CD4-positive, alpha-beta T cell treated with Interferon alpha-2 for 1 hour (primary cell): ENCODE data around the gene C11orf58.

Source experiments
- DNase-seq, 2 donors: peaks; one replicate each; pipeline ENCODE4 v3.0.0-alpha.2; 2020 to 2022

The C11orf58 gene

GRCh38 chr11:16805938-16806337 lies 67.5 kb downstream of the C11orf58 start:
- DNase-seq, result no peak

- DNase-seq, result no peak
These were observed 68.3 kb downstream of the C11orf58 start for GRCh38 chr11:16806791-16807190.

- DNase-seq, result no peak
These were observed 68.9 kb downstream of the C11orf58 start for GRCh38 chr11:16807306-16807705.
